Stimulated activated CD8-positive, alpha-beta memory T cell treated with anti-CD3 and anti-CD28 coated beads, Interleukin-7, amount 100 ng/mL, for 24 hours (primary cell): ENCODE results near the gene MBD3L5.
"Not testable (repeated sequence)": the region's sequence is repeated elsewhere in the genome, so short reads cannot be mapped to it uniquely, and the experiment has no call there.

ENCODE experiments used
- DNase-seq: peaks from one replicate; pipeline ENCODE4 v3.0.0-alpha.2; 2020; ENCODE audit warnings: low read depth

Gene MBD3L5

GRCh38 chr19:7030278-7030677, at the start of gene MBD3L5:
TSS of gene MBD3L5 (plus strand) at chr19:7030578. CDS start at chr19:7030612, 34 bp downstream.
- not testable (repeated sequence) for DNase-seq

GRCh38 chr19:6983448-6983847, 46.9 kb upstream of the MBD3L5 start:
- no peak for DNase-seq

- DNase-seq = no peak
Measured at GRCh38 chr19:6987850-6988249, 42.5 kb upstream of the MBD3L5 start.

GRCh38 chr19:6988257-6988656, 42.1 kb upstream of the MBD3L5 start:
- no peak for DNase-seq

- DNase-seq = no peak
Measured at GRCh38 chr19:6995054-6995453, 35.3 kb upstream of the MBD3L5 start.

- no peak for DNase-seq
Measured at GRCh38 chr19:6996810-6997209, 33.6 kb upstream of the MBD3L5 start.

- DNase-seq = no peak
Measured at GRCh38 chr19:6997679-6998445, 32.5 kb upstream of the MBD3L5 start.

GRCh38 chr19:6999933-7000332, 30.4 kb upstream of the MBD3L5 start:
- no peak for DNase-seq

GRCh38 chr19:7000333-7000732, 30.0 kb upstream of the MBD3L5 start:
- no peak for DNase-seq

- no peak for DNase-seq
Measured at GRCh38 chr19:7000816-7001215, 29.6 kb upstream of the MBD3L5 start.

GRCh38 chr19:7004313-7004931, 26.0 kb upstream of the MBD3L5 start:
- DNase-seq = no peak

- DNase-seq = no peak
Measured at GRCh38 chr19:7006135-7006704, 24.2 kb upstream of the MBD3L5 start.

- no peak for DNase-seq
Measured at GRCh38 chr19:7007859-7008258, 22.5 kb upstream of the MBD3L5 start.

GRCh38 chr19:7010722-7011593, 19.4 kb upstream of the MBD3L5 start:
- no peak for DNase-seq

GRCh38 chr19:7013678-7014077, 16.7 kb upstream of the MBD3L5 start:
- DNase-seq = no peak

GRCh38 chr19:7018828-7019227, 11.6 kb upstream of the MBD3L5 start:
- no peak for DNase-seq

GRCh38 chr19:7021331-7021730, 9.0 kb upstream of the MBD3L5 start, which contains the start of gene MBD3L2B:
TSS of gene MBD3L2B (minus strand) at chr19:7021431. CDS start at chr19:7021397, 34 bp downstream.
- not testable (repeated sequence) for DNase-seq

- DNase-seq = not testable (repeated sequence)
Measured at GRCh38 chr19:7028790-7029189, 1.6 kb upstream of the MBD3L5 start.

- not testable (repeated sequence) for DNase-seq
Measured at GRCh38 chr19:7040079-7040478, 9.7 kb downstream of the MBD3L5 start, which contains the start of gene MBD3L4. TSS of gene MBD3L4 (minus strand) at chr19:7040179. CDS start at chr19:7040144, 35 bp downstream.

GRCh38 chr19:7041563-7041962, 11.2 kb downstream of the MBD3L5 start:
- not testable (repeated sequence) for DNase-seq

- DNase-seq = not testable (repeated sequence)
Measured at GRCh38 chr19:7049021-7049420, 18.6 kb downstream of the MBD3L5 start, which contains the start of gene MBD3L2. TSS of gene MBD3L2 (plus strand) at chr19:7049321. CDS start at chr19:7049374, 53 bp downstream.

GRCh38 chr19:7051421-7051820, 21.0 kb downstream of the MBD3L5 start:
- DNase-seq = not testable (repeated sequence)
